ENCODE measurements around the gene SBNO1.

- no peak; the same call in 1 of the 2 replicates for TF ChIP-seq CTCF (IDR thresholded peaks at IDR 0.05)
- no peak for TF ChIP-seq TCF7L2 (IDR thresholded peaks at IDR 0.05; ENCODE audit: low read depth, low read length)
- no peak for TF ChIP-seq POLR2AphosphoS5 (IDR thresholded peaks at IDR 0.05; ENCODE audit: low read depth, low read length)
Observed at GRCh38 chr12:123264642-123265041, 100.0 kb downstream of the SBNO1 start.

All from Panc1 (cell line).